Stomach (tissue), 4 donors: ENCODE measurements around the gene PIEZO2.

Experiments
- EP300 ChIP-seq: sonication (generic); formaldehyde crosslinking; IDR thresholded peaks from one replicate; pipeline ENCODE4 v1.6.1; 2017; ENCODE audit warnings: antibody characterized with exemption
- POLR2AphosphoS5 ChIP-seq, 3 donors: sonication (generic); formaldehyde crosslinking; IDR thresholded peaks; one replicate each; pipeline ENCODE4 v1.6.1; 2016; ENCODE audit warnings: antibody characterized with exemption in 3 of 3

DNA sequence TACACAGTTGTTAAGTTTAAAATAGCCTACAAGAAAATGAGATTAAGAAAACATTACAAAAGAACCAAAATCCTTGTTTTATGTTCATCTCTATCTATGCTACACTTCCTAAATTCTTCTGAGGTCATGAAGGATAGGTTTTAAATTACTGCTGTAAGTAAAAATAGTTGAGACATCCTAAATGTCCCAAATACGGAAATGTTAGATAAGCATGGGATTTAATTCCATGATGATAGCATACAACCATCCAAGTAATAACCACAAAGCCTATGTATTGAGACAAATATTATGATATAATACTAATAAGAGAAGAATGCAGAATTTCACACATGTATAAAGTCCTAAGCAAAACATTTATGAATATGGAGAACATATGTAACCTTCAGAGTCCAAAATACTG lies 34.1 kb downstream of the PIEZO2 start:
- no peak for TF ChIP-seq POLR2AphosphoS5 (IDR thresholded peaks at IDR 0.05)
- TF ChIP-seq EP300: no peak
